Kidney (tissue), 14 donors: ENCODE measurements around the gene SCARB1. TPM values are rescaled to one million over a fixed set of nuclear protein-coding genes. Genes with fewer than 3 reads are reported as not detected.

Source experiments
- DNase-seq, 5 donors: peaks; one replicate each; pipeline ENCODE4 v3.0.0-alpha.2; 2013 to 2020
- FAIRE-seq: peaks from 2 replicates; lab custom pipeline; 2012; peaks lifted over from hg19 to GRCh38; lab: Jason Lieb, UNC
- H3K27ac ChIP-seq, 2 donors: one replicate each; pipeline ENCODE4 v1.7.0; 2013; ENCODE audit warnings: low read depth in 2 of 2, low read length in 2 of 2, inconsistent platforms in 1 of 2
- H3K27me3 ChIP-seq: one replicate; pipeline ENCODE4 v1.7.1; 2013; ENCODE audit warnings: low read length, inconsistent platforms; ENCODE audit not compliant: control insufficient read depth, insufficient read depth
- H3K36me3 ChIP-seq, 3 donors: one replicate each; pipeline versions ENCODE4 v1.7.0 to v1.7.1; 2013; ENCODE audit warnings: low read length in 3 of 3, control low read depth in 1 of 3, inconsistent platforms in 1 of 3; ENCODE audit not compliant: insufficient read depth in 3 of 3, control insufficient read depth in 2 of 3
- H3K4me1 ChIP-seq, 3 donors: one replicate each; pipeline versions ENCODE4 v1.7.0 to v1.7.1; 2013; ENCODE audit warnings: low read length in 3 of 3, inconsistent platforms in 1 of 3, low read depth in 1 of 3; ENCODE audit not compliant: control insufficient read depth in 2 of 3, insufficient read depth in 2 of 3
- H3K4me3 ChIP-seq, 3 donors: one replicate each; pipeline versions ENCODE4 v1.7.0 to v1.8.1; 2013; ENCODE audit warnings: low read length in 3 of 3, control low read depth in 1 of 3, inconsistent platforms in 1 of 3
- H3K9ac ChIP-seq, 3 donors: one replicate each; pipeline versions ENCODE4 v1.7.0 to v1.7.1; 2013; ENCODE audit warnings: low read length in 3 of 3, control low read depth in 1 of 3, inconsistent platforms in 1 of 3
- H3K9me3 ChIP-seq, 3 donors: one replicate each; pipeline versions ENCODE4 v1.7.0 to v1.7.1; 2013; ENCODE audit warnings: low read length in 3 of 3, control low read depth in 1 of 3, inconsistent platforms in 1 of 3; ENCODE audit not compliant: control insufficient read depth in 2 of 3, insufficient read depth in 1 of 3
- intact Hi-C: fragments of 100-400 bp; cut with DNase I; formaldehyde crosslinking; loops from one replicate; pipeline ENCODE4 v1.11.1; 2022
- polyA plus RNA-seq: library from polyadenylated mRNA; stranded (reverse); fragments of 350-450 nt; fragmentation: Illumina TruSeq; extraction: RNeasy Lipid Tissue Mini Kit (QIAGEN cat#74804); gene quantifications from one replicate; pipeline ENCODE4 v1.2.3, GENCODE V29; 2014; ENCODE audit warnings: low read depth, low replicate concordance; ENCODE audit not compliant: insufficient read depth
- total RNA-seq: library from RNA; stranded (reverse); fragmentation: NEBNext Ultra II Directional; extraction: Animal tissue kit (Norgen Biotek cat#: 25700); gene quantifications from one replicate; pipeline ENCODE4 v1.2.1, GENCODE V29; 2021
- TF ChIP-seq, protein P1 (sequence below): IDR thresholded peaks from 3 replicates; pipeline ENCODE4 v1.5.1; 2012; ENCODE audit warnings: mild to moderate bottlenecking, moderate library complexity, borderline replicate concordance; ENCODE audit not compliant: insufficient read depth; ENCODE audit errors: extremely low read depth
- donor health status: control.
- donor health status: control.
- donor health status: control.
- donor health status: control.
- donor health status: control.
- donor health status: DM: yes; HTN: yes; CAD: no.
- donor health status: Normal renal cell carcinoma (clear cell type).

The SCARB1 gene
- total and polyA plus RNA-seq, 2 donors from 2014 or later: 12.3 to 13.2 TPM

DNA sequence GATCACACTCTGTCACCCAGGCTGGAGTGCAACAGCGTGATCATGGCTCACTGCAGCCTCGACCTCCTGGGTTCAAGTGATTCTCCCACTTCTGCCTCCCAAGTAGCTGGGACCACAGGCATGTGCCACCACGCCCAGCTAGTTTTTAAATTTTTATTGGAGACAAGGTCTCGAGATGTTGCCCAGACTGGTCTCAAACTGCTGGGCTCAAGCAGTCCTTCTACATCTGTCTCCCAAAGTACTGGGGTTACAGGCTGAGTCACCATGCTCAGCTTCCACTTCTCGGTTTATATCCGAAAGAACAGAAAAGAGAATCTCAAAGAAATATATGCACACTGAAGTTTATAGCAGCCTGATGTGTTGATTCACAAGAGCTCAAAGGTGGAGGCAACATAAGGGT is 107.5 kb downstream of the SCARB1 start:
- Histone ChIP-seq H3K4me1 (peaks cover 3 to 24% (median 14%) of the 10 kb centered on the region in 3 donors), H3K36me3 (no peaks in the 10 kb centered on the region), H3K27me3 (no peaks in the 10 kb centered on the region), H3K27ac (peak overlapping the region in 1 of 2 donors; percentile 24), H3K4me3 (no peak overlapping the region), H3K9ac (no peak overlapping the region), H3K9me3 (no peaks in the 10 kb centered on the region)
- intact Hi-C loops: no loop called here
- TF ChIP-seq, protein P1, sequence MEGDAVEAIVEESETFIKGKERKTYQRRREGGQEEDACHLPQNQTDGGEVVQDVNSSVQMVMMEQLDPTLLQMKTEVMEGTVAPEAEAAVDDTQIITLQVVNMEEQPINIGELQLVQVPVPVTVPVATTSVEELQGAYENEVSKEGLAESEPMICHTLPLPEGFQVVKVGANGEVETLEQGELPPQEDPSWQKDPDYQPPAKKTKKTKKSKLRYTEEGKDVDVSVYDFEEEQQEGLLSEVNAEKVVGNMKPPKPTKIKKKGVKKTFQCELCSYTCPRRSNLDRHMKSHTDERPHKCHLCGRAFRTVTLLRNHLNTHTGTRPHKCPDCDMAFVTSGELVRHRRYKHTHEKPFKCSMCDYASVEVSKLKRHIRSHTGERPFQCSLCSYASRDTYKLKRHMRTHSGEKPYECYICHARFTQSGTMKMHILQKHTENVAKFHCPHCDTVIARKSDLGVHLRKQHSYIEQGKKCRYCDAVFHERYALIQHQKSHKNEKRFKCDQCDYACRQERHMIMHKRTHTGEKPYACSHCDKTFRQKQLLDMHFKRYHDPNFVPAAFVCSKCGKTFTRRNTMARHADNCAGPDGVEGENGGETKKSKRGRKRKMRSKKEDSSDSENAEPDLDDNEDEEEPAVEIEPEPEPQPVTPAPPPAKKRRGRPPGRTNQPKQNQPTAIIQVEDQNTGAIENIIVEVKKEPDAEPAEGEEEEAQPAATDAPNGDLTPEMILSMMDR: no peak
- FAIRE-seq (no peak), DNase-seq (no peak)

DNA sequence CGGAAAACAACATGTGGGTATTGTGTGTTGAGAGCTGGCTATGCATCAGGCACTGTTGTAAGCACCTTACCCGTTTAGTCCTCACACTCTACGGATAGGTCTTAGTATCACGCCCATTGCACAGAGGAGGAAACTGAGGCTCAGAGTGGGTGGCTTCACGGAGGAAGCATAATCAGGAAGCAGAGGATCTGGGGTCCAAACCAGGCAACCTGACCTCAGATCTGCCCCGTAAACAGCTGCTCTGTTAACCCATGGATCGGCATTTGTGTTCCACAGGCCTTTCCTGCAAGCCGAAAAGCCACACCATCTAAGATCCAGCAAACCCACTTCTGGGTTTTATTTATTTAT is 107.9 kb downstream of the SCARB1 start:
- Histone ChIP-seq H3K36me3 (no peaks in the 10 kb centered on the region), H3K27me3 (no peaks in the 10 kb centered on the region), H3K9ac (peak overlapping the region in 1 of 3 donors; percentile 17), H3K4me1 (peaks cover 3 to 27% (median 16%) of the 10 kb centered on the region in 3 donors), H3K9me3 (no peaks in the 10 kb centered on the region), H3K4me3 (no peak overlapping the region), H3K27ac (peak overlapping the region; percentile 24 to 29)
- TF ChIP-seq, protein P1: no peak
- no peak for DNase-seq
- intact Hi-C loops: no loop called here
- no peak for FAIRE-seq

DNA sequence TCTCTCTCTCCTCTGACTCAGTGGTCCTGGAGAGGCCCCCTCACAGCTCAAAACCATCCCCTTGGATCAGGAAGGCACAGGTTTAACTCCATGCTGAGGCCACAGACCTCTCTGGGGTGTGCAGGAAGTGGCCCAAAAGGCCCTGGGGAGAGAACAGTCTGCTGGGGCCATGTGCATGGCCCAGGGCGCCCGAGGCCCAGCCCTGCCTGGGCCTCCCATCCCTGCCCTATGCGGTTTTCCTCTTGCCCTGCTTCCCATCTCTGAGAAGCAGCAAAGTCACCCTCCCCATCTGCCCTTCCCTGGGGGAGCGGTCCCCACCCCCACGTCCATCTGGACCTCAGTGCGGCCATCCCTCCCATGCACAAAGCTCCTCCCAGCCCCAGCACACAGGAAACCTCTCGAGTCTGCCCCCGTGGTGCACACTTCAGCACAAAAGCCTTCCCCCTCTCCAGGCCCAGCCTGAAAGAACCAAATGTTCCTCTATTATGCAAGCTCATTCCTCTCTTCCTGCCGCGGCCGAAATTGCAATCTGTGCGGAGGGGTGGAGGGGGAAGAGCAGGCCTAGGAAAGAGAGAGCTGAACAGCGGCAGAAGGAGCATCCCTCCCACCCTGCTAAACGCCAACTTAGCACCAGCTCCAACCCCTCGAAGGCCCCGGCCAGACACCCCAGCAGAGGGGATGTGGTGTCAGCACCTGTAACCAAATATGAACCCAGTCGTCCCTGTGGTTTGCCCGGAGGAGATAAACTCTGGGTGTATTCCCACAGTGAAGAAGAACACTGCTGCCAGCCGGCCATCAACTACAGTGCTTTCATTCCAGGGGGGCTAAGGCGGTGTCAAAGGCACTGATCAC is 108.5 kb downstream of the SCARB1 start:
- peaks cover 3 to 32% (median 16%) of the 10 kb centered on the region in 3 donors for H3K4me1 ChIP-seq
- peak; percentile 69 to 96 (median 81) for DNase-seq
- intact Hi-C loops: no loop called here
- H3K9me3 ChIP-seq: no peaks in the 10 kb centered on the region
- TF ChIP-seq, protein P1: no peak
- peak overlapping the region; percentile 45 for H3K27ac ChIP-seq
- H3K4me3 ChIP-seq: no peak overlapping the region
- FAIRE-seq: no peak
- H3K9ac ChIP-seq: peak overlapping the region in 1 of 3 donors; percentile 17
- H3K27me3 ChIP-seq: no peaks in the 10 kb centered on the region
- no peaks in the 10 kb centered on the region for H3K36me3 ChIP-seq
